Measurements from ENCODE around the gene TMEM86B. TPM values are rescaled to one million over a fixed set of nuclear protein-coding genes. Genes with fewer than 3 reads are reported as not detected.

The TMEM86B gene
- total and polyA plus RNA-seq, 2 experiments from 2014 or later, result 1.1 to 3.2 TPM

DNA sequence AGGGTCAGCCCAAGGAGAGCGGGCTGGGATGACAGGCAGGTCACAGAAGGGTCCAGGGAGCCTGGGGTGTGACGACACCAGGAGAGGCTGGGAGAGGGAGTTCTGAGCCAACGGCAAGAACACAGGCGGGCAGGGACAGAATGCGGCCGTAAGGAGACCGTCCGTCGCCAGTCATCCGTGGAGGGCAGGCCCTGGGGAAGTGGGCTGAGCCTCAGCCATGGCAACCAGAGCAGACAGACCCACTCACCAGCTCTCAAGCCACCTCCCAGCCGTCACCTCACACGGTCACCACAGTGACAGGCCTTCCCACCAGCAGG, 3.7 kb upstream of the TMEM86B start:
- Histone ChIP-seq H2AFZ (no peak overlapping the region), H3K9me2 (ENCODE audit: insufficient read depth) (no peaks in the 10 kb centered on the region), H3K4me1 (ENCODE audit: insufficient read depth) (no peaks in the 10 kb centered on the region), H3K27me3 (ENCODE audit: insufficient read depth) (no peaks in the 10 kb centered on the region), H3K4me3 (no peak overlapping the region), H3K4me2 (no peak overlapping the region), H3K36me3 (ENCODE audit: insufficient read depth) (peaks cover 8% of the 10 kb centered on the region; the same call in 1 of the 2 replicates), H3K79me2 (replicated peaks; ENCODE audit: insufficient read depth) (no peaks in the 10 kb centered on the region), H3F3A (replicated peaks; ENCODE audit: low read depth) (no peaks in the 10 kb centered on the region), H4K20me1 (replicated peaks; ENCODE audit: insufficient read depth) (peaks cover 3% of the 10 kb centered on the region), H3K27ac (ENCODE audit: low read depth) (no peak overlapping the region)
- H3K4me1 Mint-ChIP-seq, result no peaks in the 10 kb centered on the region
- TF ChIP-seq CTCF (conservative IDR thresholded peaks at IDR 0.05; ENCODE audit: low read depth in 2 of 2) (no peak), CREB1 (CRISPR knock-in tag; IDR thresholded peaks at IDR 0.05; ENCODE audit: low read depth) (no peak), POLR2AphosphoS5 (IDR thresholded peaks at IDR 0.05; ENCODE audit: low read depth) (no peak), ZNF331 (CRISPR knock-in tag; IDR thresholded peaks at IDR 0.05; ENCODE audit: low read depth) (no peak), NANOG (IDR thresholded peaks at IDR 0.05; ENCODE audit: borderline replicate concordance) (no peak), EZH2 (IDR thresholded peaks at IDR 0.05; ENCODE audit: low read depth, unreplicated experiment) (no peak), REST (IDR thresholded peaks at IDR 0.05; ENCODE audit: unreplicated experiment) (no peak), EZH2phosphoT487 (IDR thresholded peaks at IDR 0.05; ENCODE audit: unreplicated experiment) (no peak), JUNB (IDR thresholded peaks at IDR 0.05; ENCODE audit: unreplicated experiment) (no peak), ETS1 (IDR thresholded peaks at IDR 0.05) (no peak)
- TF ChIP-seq, protein P1, sequence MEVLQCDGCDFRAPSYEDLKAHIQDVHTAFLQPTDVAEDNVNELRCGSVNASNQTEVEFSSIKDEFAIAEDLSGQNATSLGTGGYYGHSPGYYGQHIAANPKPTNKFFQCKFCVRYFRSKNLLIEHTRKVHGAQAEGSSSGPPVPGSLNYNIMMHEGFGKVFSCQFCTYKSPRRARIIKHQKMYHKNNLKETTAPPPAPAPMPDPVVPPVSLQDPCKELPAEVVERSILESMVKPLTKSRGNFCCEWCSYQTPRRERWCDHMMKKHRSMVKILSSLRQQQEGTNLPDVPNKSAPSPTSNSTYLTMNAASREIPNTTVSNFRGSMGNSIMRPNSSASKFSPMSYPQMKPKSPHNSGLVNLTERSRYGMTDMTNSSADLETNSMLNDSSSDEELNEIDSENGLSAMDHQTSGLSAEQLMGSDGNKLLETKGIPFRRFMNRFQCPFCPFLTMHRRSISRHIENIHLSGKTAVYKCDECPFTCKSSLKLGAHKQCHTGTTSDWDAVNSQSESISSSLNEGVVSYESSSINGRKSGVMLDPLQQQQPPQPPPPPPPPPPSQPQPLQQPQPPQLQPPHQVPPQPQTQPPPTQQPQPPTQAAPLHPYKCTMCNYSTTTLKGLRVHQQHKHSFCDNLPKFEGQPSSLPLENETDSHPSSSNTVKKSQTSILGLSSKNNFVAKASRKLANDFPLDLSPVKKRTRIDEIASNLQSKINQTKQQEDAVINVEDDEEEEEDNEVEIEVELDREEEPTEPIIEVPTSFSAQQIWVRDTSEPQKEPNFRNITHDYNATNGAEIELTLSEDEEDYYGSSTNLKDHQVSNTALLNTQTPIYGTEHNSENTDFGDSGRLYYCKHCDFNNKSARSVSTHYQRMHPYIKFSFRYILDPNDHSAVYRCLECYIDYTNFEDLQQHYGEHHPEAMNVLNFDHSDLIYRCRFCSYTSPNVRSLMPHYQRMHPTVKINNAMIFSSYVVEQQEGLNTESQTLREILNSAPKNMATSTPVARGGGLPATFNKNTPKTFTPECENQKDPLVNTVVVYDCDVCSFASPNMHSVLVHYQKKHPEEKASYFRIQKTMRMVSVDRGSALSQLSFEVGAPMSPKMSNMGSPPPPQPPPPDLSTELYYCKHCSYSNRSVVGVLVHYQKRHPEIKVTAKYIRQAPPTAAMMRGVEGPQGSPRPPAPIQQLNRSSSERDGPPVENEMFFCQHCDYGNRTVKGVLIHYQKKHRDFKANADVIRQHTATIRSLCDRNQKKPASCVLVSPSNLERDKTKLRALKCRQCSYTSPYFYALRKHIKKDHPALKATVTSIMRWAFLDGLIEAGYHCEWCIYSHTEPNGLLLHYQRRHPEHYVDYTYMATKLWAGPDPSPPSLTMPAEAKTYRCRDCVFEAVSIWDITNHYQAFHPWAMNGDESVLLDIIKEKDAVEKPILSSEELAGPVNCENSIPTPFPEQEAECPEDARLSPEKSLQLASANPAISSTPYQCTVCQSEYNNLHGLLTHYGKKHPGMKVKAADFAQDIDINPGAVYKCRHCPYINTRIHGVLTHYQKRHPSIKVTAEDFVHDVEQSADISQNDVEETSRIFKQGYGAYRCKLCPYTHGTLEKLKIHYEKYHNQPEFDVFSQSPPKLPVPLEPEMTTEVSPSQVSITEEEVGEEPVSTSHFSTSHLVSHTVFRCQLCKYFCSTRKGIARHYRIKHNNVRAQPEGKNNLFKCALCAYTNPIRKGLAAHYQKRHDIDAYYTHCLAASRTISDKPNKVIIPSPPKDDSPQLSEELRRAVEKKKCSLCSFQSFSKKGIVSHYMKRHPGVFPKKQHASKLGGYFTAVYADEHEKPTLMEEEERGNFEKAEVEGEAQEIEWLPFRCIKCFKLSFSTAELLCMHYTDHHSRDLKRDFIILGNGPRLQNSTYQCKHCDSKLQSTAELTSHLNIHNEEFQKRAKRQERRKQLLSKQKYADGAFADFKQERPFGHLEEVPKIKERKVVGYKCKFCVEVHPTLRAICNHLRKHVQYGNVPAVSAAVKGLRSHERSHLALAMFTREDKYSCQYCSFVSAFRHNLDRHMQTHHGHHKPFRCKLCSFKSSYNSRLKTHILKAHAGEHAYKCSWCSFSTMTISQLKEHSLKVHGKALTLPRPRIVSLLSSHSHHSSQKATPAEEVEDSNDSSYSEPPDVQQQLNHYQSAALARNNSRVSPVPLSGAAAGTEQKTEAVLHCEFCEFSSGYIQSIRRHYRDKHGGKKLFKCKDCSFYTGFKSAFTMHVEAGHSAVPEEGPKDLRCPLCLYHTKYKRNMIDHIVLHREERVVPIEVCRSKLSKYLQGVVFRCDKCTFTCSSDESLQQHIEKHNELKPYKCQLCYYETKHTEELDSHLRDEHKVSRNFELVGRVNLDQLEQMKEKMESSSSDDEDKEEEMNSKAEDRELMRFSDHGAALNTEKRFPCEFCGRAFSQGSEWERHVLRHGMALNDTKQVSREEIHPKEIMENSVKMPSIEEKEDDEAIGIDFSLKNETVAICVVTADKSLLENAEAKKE (CRISPR knock-in tag; IDR thresholded peaks at IDR 0.05), result no peak
- peaks cover 46% of the 10 kb centered on the region for H3K36me3 Mint-ChIP-seq (ENCODE audit: low read depth)
- no peak overlapping the region for H3K4me3 Mint-ChIP-seq
- ATAC-seq (no peak), DNase-seq (ENCODE audit: low spot score) (no peak)
- H3K9me3 Mint-ChIP-seq, result no peaks in the 10 kb centered on the region
- H3K27ac Mint-ChIP-seq, result no peak overlapping the region
- H3K27me3 Mint-ChIP-seq (ENCODE audit: insufficient read depth, low read depth, poor library complexity), result peaks cover 6% of the 10 kb centered on the region

All from GM23338 (cell line).